ENCODE data around the gene ECEL1. TPM values are rescaled to one million over a fixed set of nuclear protein-coding genes. Genes with fewer than 3 reads are reported as not detected.

ECEL1 gene
- total RNA-seq, 1 experiment from 2014 or later: 23.3 TPM

GRCh38 chr2:232431705-232432590 lies 55.7 kb downstream of the ECEL1 start (continued):
- TF ChIP-seq AFF4 (CRISPR knock-in tag; IDR thresholded peaks at IDR 0.05; ENCODE audit: borderline replicate concordance): no peak
- TF ChIP-seq CBFB (CRISPR knock-in tag; IDR thresholded peaks at IDR 0.05; ENCODE audit: low read depth): no peak
- TF ChIP-seq TP53 (CRISPR knock-in tag; IDR thresholded peaks at IDR 0.05): no peak
- no peak for TF ChIP-seq MXD4 (CRISPR knock-in tag; IDR thresholded peaks at IDR 0.05; ENCODE audit: borderline replicate concordance)
- no peak for TF ChIP-seq SMAD4 (CRISPR knock-in tag; IDR thresholded peaks at IDR 0.05)

Other genes with a start within 250 kb of the ECEL1 start
- 0.14 to 0.20 TPM (median 0.14 TPM) in 3 replicates for gene ALPP, start 109.1 kb downstream of the ECEL1 start, total RNA-seq (2021)
- 0.94 to 1.3 TPM (median 1.2 TPM) in 3 replicates for gene ALPG, start 81.0 kb downstream of the ECEL1 start, total RNA-seq (2021)
- not detected in 3 replicates for gene ALPI, start 31.7 kb downstream of the ECEL1 start, total RNA-seq (2021)
- not detected in 3 replicates for gene PRSS56, start 32.6 kb upstream of the ECEL1 start, total RNA-seq (2021)
- 0.07 to 0.11 TPM in 2 of 3 replicates, not detected in the other for gene CHRND, start 38.3 kb upstream of the ECEL1 start, total RNA-seq (2021)
- 0.20 TPM in 1 of 3 replicates, not detected in the others for gene CHRNG, start 51.9 kb upstream of the ECEL1 start, total RNA-seq (2021)
- 5.2 to 9.0 TPM (median 6.1 TPM) in 3 replicates for gene TIGD1, start 62.7 kb upstream of the ECEL1 start, total RNA-seq (2021)
- gene EIF4E2, start 62.9 kb upstream of the ECEL1 start, total RNA-seq (2021): 90.6 to 97.8 TPM (median 95.9 TPM) in 3 replicates
- 5.4 to 6.8 TPM (median 6.1 TPM) in 3 replicates for gene EFHD1, start 145.8 kb upstream of the ECEL1 start, total RNA-seq (2021)
- gene GIGYF2, start 209.5 kb upstream of the ECEL1 start, total RNA-seq (2021): 49.3 to 53.1 TPM (median 52.0 TPM) in 3 replicates